Cardiac atrium fibroblast (primary cell): ENCODE measurements around the gene CDC27. TPM values are rescaled to one million over a fixed set of nuclear protein-coding genes. Genes with fewer than 3 reads are reported as not detected.

Experiments
- total RNA-seq: library from RNA; depleted of rRNA; stranded (reverse); fragments of >200 nt; gene quantifications from 2 replicates; pipeline ENCODE4 v1.2.3, GENCODE V29; 2015

CDC27 gene
- 41.5 and 70.0 TPM in 2 replicates for total RNA-seq

GRCh38 chr17:47188876-47189731 lies at the start of gene CDC27:
TSS of gene CDC27 (minus strand) at chr17:47189295. CDS start at chr17:47189172, 123 bp downstream.

GRCh38 chr17:47208744-47209488 lies 19.8 kb upstream of the CDC27 start, which contains the start of gene MYL4:
TSS of gene MYL4 (plus strand) at chr17:47209348. CDS start at chr17:47209423, 75 bp downstream.

Other genes with a start within 250 kb of the CDC27 start
- not detected in 2 replicates for gene RPRML, start 210.0 kb downstream of the CDC27 start, total RNA-seq
- not detected in 2 replicates for gene MYL4, start 20.1 kb upstream of the CDC27 start, total RNA-seq
- 9.4 and 12.8 TPM in 2 replicates for gene ITGB3, start 64.5 kb upstream of the CDC27 start, total RNA-seq
- gene EFCAB13, start 134.7 kb upstream of the CDC27 start, total RNA-seq: 0.32 and 0.54 TPM in 2 replicates